Measurements from ENCODE around the gene C19orf33. TPM values are rescaled to one million over a fixed set of nuclear protein-coding genes. Genes with fewer than 3 reads are reported as not detected.

The C19orf33 gene
- polyA plus RNA-seq, 1 donor (not counting 4 experiments of a cell fraction or from before 2014, with no cell fraction given) = 366 TPM

DNA sequence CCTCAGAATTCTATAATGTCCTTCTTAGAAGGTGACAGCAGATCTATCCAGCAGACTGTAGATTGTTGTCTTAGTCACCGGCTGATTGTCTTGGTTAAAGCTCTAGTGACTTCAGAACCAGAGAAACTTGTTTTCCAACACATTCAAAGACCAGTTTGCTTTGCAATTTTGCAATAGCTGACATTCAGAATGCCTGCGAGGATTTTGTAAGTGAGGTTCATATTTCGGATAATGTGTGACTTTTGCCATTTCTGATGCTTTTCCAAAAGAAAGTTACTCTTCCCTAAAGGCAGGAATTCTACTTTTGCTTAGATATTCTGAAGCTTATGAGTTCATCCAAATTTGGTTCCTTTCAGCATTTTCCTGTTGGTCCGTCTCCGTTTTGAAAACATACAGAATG lies 26.5 kb upstream of the C19orf33 start:
- Histone ChIP-seq H3K4me1 (ENCODE audit: control insufficient read depth, extremely low read depth, insufficient read depth, low read length) (peaks cover 33% of the 10 kb centered on the region), H3K9me1 (ENCODE audit: control insufficient read depth, extremely low read depth, insufficient read depth, low read length) (peaks cover 8% of the 10 kb centered on the region), H3K4me3 (ENCODE audit: control insufficient read depth in 2 of 3, extremely low read depth in 1 of 3, insufficient read depth in 2 of 3, low read depth in 1 of 3, low read length in 3 of 3) (no peak overlapping the region), H2AFZ (ENCODE audit: control insufficient read depth, low read length) (no peak overlapping the region), H3K27me3 (ENCODE audit: control insufficient read depth, extremely low read depth, insufficient read depth, low read length) (no peaks in the 10 kb centered on the region), H3K4me2 (ENCODE audit: control insufficient read depth, extremely low read depth, insufficient read depth, low read depth, low read length) (no peak overlapping the region), H3K27ac (ENCODE audit: control insufficient read depth, insufficient read depth, low read length) (no peak overlapping the region), H3K9me3 (ENCODE audit: control insufficient read depth, low read depth, low read length) (no peaks in the 10 kb centered on the region), H4K20me1 (ENCODE audit: control insufficient read depth, extremely low read depth, insufficient read depth, low read length) (peaks cover 46% of the 10 kb centered on the region), H3K79me2 (ENCODE audit: control insufficient read depth, insufficient read depth, low read length) (peaks cover 96% of the 10 kb centered on the region), H3K36me3 (ENCODE audit: control insufficient read depth in 2 of 2, extremely low read depth in 1 of 2, insufficient read depth in 2 of 2, low read length in 2 of 2) (peaks cover 13 to 46% of the 10 kb centered on the region in 2 experiments), H3K9ac (ENCODE audit: control insufficient read depth, extremely low read depth, insufficient read depth, low read length) (no peak overlapping the region)
- DNase-seq (ENCODE audit: low read depth, low spot score) = no peak
- dilution Hi-C loops (cut with MboI; ENCODE audit: extremely low pct_ligation_motif_present, low sequenced_read_pairs) = no loop called here
- FAIRE-seq = no peak
- TF ChIP-seq, protein P1, sequence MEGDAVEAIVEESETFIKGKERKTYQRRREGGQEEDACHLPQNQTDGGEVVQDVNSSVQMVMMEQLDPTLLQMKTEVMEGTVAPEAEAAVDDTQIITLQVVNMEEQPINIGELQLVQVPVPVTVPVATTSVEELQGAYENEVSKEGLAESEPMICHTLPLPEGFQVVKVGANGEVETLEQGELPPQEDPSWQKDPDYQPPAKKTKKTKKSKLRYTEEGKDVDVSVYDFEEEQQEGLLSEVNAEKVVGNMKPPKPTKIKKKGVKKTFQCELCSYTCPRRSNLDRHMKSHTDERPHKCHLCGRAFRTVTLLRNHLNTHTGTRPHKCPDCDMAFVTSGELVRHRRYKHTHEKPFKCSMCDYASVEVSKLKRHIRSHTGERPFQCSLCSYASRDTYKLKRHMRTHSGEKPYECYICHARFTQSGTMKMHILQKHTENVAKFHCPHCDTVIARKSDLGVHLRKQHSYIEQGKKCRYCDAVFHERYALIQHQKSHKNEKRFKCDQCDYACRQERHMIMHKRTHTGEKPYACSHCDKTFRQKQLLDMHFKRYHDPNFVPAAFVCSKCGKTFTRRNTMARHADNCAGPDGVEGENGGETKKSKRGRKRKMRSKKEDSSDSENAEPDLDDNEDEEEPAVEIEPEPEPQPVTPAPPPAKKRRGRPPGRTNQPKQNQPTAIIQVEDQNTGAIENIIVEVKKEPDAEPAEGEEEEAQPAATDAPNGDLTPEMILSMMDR (optimal IDR thresholded peaks at IDR 0.05 in 1 of 3, IDR thresholded peaks at IDR 0.05 in 1 of 3, conservative IDR thresholded peaks at IDR 0.05 in 1 of 3; ENCODE audit: extremely low read depth in 1 of 3, insufficient read depth in 2 of 3, low read length in 3 of 3) = no peak
- TF ChIP-seq EZH2 (IDR thresholded peaks at IDR 0.05; ENCODE audit: low read length) = no peak

DNA sequence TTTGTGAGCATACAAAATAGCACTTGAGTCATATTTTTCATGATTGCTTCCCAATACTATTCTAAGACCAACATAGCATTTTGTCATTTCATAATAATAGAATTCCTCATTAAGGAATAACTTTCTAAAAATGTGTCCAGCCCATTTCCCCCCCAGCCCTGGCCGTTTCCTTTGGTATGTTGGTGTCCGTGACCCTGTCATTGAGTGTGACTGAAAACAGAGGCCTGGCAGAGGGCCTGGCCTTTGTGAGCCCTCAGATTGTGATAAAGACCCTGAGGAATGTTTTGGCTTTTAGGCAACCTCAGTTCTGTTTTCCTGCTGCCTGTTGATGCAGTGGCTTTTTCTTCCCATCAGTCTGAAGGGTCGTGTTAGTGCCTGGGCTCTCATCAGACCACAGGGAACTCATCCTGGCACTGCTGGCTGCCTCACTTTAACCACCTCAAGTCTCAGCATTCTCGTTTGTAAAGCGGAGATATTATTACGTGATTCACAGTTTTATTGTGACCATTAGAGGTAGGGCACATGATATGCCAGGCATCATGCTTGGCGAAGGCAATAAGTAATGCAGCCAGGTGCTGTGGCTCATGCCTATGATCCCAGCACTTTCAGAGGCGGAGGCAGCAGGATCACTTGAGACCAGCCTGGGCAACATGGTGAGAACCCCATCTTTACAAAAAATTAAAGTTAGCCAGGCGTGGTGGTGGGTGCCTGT lies 25.9 kb upstream of the C19orf33 start:
- dilution Hi-C loops (cut with MboI; ENCODE audit: extremely low pct_ligation_motif_present, low sequenced_read_pairs) = no loop called here
- H3K4me1 ChIP-seq (ENCODE audit: control insufficient read depth, extremely low read depth, insufficient read depth, low read length) = peaks cover 33% of the 10 kb centered on the region
- H3K4me2 ChIP-seq (ENCODE audit: control insufficient read depth, extremely low read depth, insufficient read depth, low read depth, low read length) = no peak overlapping the region
- no peak overlapping the region for H2AFZ ChIP-seq (ENCODE audit: control insufficient read depth, low read length)
- peaks cover 96% of the 10 kb centered on the region for H3K79me2 ChIP-seq (ENCODE audit: control insufficient read depth, insufficient read depth, low read length)
- peaks cover 8% of the 10 kb centered on the region for H3K9me1 ChIP-seq (ENCODE audit: control insufficient read depth, extremely low read depth, insufficient read depth, low read length)
- H3K9ac ChIP-seq (ENCODE audit: control insufficient read depth, extremely low read depth, insufficient read depth, low read length) = no peak overlapping the region
- H4K20me1 ChIP-seq (ENCODE audit: control insufficient read depth, extremely low read depth, insufficient read depth, low read length) = peaks cover 51% of the 10 kb centered on the region
- DNase-seq (ENCODE audit: low read depth, low spot score) (no peak), FAIRE-seq (no peak)
- TF ChIP-seq EZH2 (IDR thresholded peaks at IDR 0.05; ENCODE audit: low read length) = no peak
- TF ChIP-seq, protein P1 (optimal IDR thresholded peaks at IDR 0.05 in 1 of 3, IDR thresholded peaks at IDR 0.05 in 1 of 3, conservative IDR thresholded peaks at IDR 0.05 in 1 of 3; ENCODE audit: extremely low read depth in 1 of 3, insufficient read depth in 2 of 3, low read length in 3 of 3) = no peak
- peaks cover 14 to 46% of the 10 kb centered on the region in 2 experiments for H3K36me3 ChIP-seq (ENCODE audit: control insufficient read depth in 2 of 2, extremely low read depth in 1 of 2, insufficient read depth in 2 of 2, low read length in 2 of 2)
- H3K4me3 ChIP-seq (ENCODE audit: control insufficient read depth in 2 of 3, extremely low read depth in 1 of 3, insufficient read depth in 2 of 3, low read depth in 1 of 3, low read length in 3 of 3) = no peak overlapping the region
- H3K27me3 ChIP-seq (ENCODE audit: control insufficient read depth, extremely low read depth, insufficient read depth, low read length) = no peaks in the 10 kb centered on the region
- H3K27ac ChIP-seq (ENCODE audit: control insufficient read depth, insufficient read depth, low read length) = peak overlapping the region; percentile 22
- no peaks in the 10 kb centered on the region for H3K9me3 ChIP-seq (ENCODE audit: control insufficient read depth, low read depth, low read length)

All from keratinocyte (primary cell).